Spleen (tissue), 7 donors: ENCODE data around the gene CA12.

Experiments
- POLR2AphosphoS5 ChIP-seq, 3 donors: sonication (generic); formaldehyde crosslinking; IDR thresholded peaks; one replicate each; pipeline ENCODE4 v1.5.1; 2017; ENCODE audit warnings: antibody characterized with exemption in 3 of 3
- TF ChIP-seq, protein P1 (sequence below), 11 experiments: fragments of 200-600 bp in 7 of 11; fragments of 450-650 bp in 4 of 11; sonication (generic) in 4 of 11; IDR thresholded peaks in 8 of 11; conservative IDR thresholded peaks in 3 of 11; 1 replicate in 7 of 11; 2 replicates in 4 of 11; pipeline versions ENCODE4 v1.4.0 to v1.8.0; 2016 to 2021; ENCODE audit warnings: antibody characterized with exemption in 11 of 11, inconsistent platforms in 4 of 11, mild to moderate bottlenecking in 1 of 11
- donor health status: DM: no; HTN: no; CAD: no; lungs with moderate emphysema.
- donor health status: DM: no; HTN: no; CAD: no.
- donor health status: DM: no; HTN: no; CAD: no.

DNA sequence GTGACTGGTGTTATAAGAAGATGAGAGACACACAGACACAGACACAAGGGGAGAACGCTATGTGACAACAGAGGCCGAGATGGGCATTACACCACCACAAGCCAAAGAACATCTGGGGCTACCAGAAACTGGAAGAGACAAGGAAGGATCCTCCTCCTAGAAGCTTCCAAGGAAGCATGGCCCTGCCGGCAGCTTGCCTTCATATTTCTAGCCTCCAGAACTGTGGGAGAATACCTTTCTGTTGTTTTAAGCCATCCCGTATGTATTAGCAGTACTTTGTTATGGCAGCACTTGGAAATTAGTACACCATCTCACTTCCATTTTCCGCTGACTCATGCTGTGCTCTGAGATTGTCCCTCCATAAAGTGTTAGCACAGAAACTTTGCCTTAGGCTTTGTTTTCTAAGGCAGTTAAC lies 38.7 kb upstream of the CA12 start:
- TF ChIP-seq, protein P1, sequence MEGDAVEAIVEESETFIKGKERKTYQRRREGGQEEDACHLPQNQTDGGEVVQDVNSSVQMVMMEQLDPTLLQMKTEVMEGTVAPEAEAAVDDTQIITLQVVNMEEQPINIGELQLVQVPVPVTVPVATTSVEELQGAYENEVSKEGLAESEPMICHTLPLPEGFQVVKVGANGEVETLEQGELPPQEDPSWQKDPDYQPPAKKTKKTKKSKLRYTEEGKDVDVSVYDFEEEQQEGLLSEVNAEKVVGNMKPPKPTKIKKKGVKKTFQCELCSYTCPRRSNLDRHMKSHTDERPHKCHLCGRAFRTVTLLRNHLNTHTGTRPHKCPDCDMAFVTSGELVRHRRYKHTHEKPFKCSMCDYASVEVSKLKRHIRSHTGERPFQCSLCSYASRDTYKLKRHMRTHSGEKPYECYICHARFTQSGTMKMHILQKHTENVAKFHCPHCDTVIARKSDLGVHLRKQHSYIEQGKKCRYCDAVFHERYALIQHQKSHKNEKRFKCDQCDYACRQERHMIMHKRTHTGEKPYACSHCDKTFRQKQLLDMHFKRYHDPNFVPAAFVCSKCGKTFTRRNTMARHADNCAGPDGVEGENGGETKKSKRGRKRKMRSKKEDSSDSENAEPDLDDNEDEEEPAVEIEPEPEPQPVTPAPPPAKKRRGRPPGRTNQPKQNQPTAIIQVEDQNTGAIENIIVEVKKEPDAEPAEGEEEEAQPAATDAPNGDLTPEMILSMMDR (IDR thresholded peaks at IDR 0.05 in 8 of 11, conservative IDR thresholded peaks at IDR 0.05 in 3 of 11) = no peak
- TF ChIP-seq POLR2AphosphoS5 (IDR thresholded peaks at IDR 0.05) = no peak
